HepG2 (cell line): ENCODE data around the gene CLEC20A. TPM values are rescaled to one million over a fixed set of nuclear protein-coding genes. Genes with fewer than 3 reads are reported as not detected.

ENCODE experiments used
- CEBPZ ChIP-seq: IDR thresholded peaks from 2 replicates; pipeline ENCODE4 v1.6.1; 2012; ENCODE audit warnings: low read length, improper control_type of control experiment
- FOXP1 ChIP-seq, 2 experiments: fragments of 450-650 bp in 1 of 2; IDR thresholded peaks; 2 replicates each; pipeline ENCODE4 v1.6.1; 2017 to 2018; ENCODE audit warnings: antibody characterized with exemption in 1 of 2
- MTERF4 ChIP-seq: sonication (generic); formaldehyde crosslinking; IDR thresholded peaks from 2 replicates; pipeline ENCODE4 v1.8.0; 2023; ENCODE audit warnings: mild to moderate bottlenecking, missing genetic modification reagents
- NR2F1 ChIP-seq, 2 experiments: fragments of 450-650 bp in 1 of 2; formaldehyde crosslinking in 1 of 2; IDR thresholded peaks; 2 replicates each; pipeline versions ENCODE4 v1.5.0 to v1.6.1; 2016 to 2020; ENCODE audit warnings: mild to moderate bottlenecking in 1 of 2, missing compliant biosample characterization in 1 of 2, missing genetic modification reagents in 1 of 2, moderate library complexity in 1 of 2
- PATZ1 ChIP-seq: sonication (generic); formaldehyde crosslinking; IDR thresholded peaks from 2 replicates; pipeline ENCODE4 v1.4.0; 2020; ENCODE audit warnings: missing genetic modification reagents
- ZNF142 ChIP-seq: sonication (generic); formaldehyde crosslinking; IDR thresholded peaks from 2 replicates; pipeline ENCODE4 v1.4.0; 2020; ENCODE audit warnings: missing genetic modification reagents
- ZNF143 ChIP-seq: sonication (generic); formaldehyde crosslinking; IDR thresholded peaks from 2 replicates; pipeline ENCODE4 v1.4.0; 2020; ENCODE audit warnings: missing genetic modification reagents
- ZNF329 ChIP-seq: sonication (generic); formaldehyde crosslinking; IDR thresholded peaks from 2 replicates; pipeline ENCODE4 v1.9.0; 2021; ENCODE audit warnings: low read depth, mild to moderate bottlenecking, missing genetic modification reagents
- ZNF512B ChIP-seq: sonication (generic); formaldehyde crosslinking; IDR thresholded peaks from 2 replicates; pipeline ENCODE4 v1.5.1; 2020; ENCODE audit warnings: missing genetic modification reagents, mild to moderate bottlenecking, borderline replicate concordance
- polyA plus RNA-seq, 8 experiments: library from polyadenylated mRNA; depleted of rRNA in 3 of 8; stranded (reverse) in 7 of 8; unstranded in 1 of 8; fragments of >200 nt; fragmentation: Illumina TruSeq in 4 of 8; extraction: Trizol in 4 of 8; gene quantifications; 2 replicates each; pipeline versions ENCODE4 v1.2.1 to v1.2.3, GENCODE V29; 2011 to 2016; ENCODE audit warnings: low read depth in 4 of 8, missing spikeins in 1 of 8, mixed read lengths in 1 of 8; ENCODE audit not compliant: insufficient read depth in 1 of 8
- total RNA-seq, 5 experiments: library from RNA; depleted of rRNA; stranded (reverse); fragments of >200 nt; fragmentation: Illumina TruSeq; extraction: Trizol; gene quantifications; 2 replicates each; pipeline ENCODE4 v1.2.3, GENCODE V29; 2016; ENCODE audit warnings: low read depth in 1 of 5

Gene CLEC20A
- total and polyA plus RNA-seq, 2 of the 13 experiments (the other 11 are each of a cell fraction or from before 2014, with no cell fraction given), result not detected

GRCh38 chr1:178541829-178542553 lies 45.2 kb upstream of the CLEC20A start (continued):
- peak; percentile 40 for TF ChIP-seq PATZ1 (CRISPR knock-in tag)
- TF ChIP-seq ZNF143, result 0 out of 2 replicates have a peak, but pooled peaks have one; percentile 40
- 0 out of 2 replicates have a peak, but pooled peaks have one; percentile 19 for TF ChIP-seq ZNF512B (CRISPR knock-in tag)
- TF ChIP-seq FOXP1 (IDR thresholded peaks at IDR 0.05), result no peak
- TF ChIP-seq FOXP1 (CRISPR knock-in tag; IDR thresholded peaks at IDR 0.05), result 0 out of 2 replicates have a peak, but pooled peaks have one; percentile 22
- no peak for TF ChIP-seq CEBPZ
- TF ChIP-seq ZNF329 (CRISPR knock-in tag), result 0 out of 2 replicates have a peak, but pooled peaks have one; percentile 35
- TF ChIP-seq ZNF142 (CRISPR knock-in tag), result no peak
- TF ChIP-seq MTERF4, result peak; percentile 82; the same call in 1 of the 2 replicates
- peak in 1 of 2 experiments; percentile 39; a peak in 1 of 4 replicates for TF ChIP-seq NR2F1 (CRISPR knock-in tag; IDR thresholded peaks at IDR 0.05)
